Endothelial cell of hepatic sinusoid (primary cell): ENCODE data around the gene CA5A.
"Not testable (repeated sequence)": the region's sequence is repeated elsewhere in the genome, so short reads cannot be mapped to it uniquely, and the experiment has no call there.

Experiments
- in situ Hi-C: cut with HindIII; loops from 2 replicates; pipeline ENCODE4 v1.10.0; 2017; ENCODE audit warnings: low sequenced_read_pairs

The CA5A gene

GRCh38 chr16:87897521-87898505 is 38.5 kb downstream of the CA5A start:
- in situ Hi-C loops, result no loop called here

DNA sequence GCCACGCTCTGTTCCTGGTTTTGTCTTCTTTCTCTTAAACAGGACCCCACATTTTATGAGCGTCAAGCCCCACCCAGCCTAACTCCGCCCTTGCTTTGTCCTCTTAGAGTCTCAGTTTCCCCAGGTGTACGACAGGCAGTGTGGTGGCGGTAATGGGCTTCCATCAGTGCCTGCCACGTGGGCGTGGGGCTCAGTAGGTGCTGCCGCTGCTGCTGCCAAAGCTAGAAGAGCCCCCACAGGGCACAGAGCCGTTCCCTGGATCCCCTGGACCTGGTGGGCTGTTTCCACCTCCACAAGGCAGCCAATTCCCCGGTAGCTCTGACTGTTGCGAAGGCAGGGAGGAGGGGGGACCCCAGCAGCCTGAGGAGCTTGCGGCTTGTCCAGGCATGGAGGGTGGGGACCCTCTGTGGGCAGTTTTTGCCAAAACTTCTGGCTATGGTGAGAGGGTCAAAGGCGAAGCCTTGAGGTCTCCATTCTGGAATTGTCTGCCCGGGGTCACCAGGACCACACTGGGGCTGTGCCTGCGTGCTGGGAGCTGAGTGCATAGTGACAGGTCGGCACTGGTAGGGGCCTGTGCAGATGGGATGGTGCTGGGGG is 39.3 kb downstream of the CA5A start:
- in situ Hi-C loops, result not testable (repeated sequence)

DNA sequence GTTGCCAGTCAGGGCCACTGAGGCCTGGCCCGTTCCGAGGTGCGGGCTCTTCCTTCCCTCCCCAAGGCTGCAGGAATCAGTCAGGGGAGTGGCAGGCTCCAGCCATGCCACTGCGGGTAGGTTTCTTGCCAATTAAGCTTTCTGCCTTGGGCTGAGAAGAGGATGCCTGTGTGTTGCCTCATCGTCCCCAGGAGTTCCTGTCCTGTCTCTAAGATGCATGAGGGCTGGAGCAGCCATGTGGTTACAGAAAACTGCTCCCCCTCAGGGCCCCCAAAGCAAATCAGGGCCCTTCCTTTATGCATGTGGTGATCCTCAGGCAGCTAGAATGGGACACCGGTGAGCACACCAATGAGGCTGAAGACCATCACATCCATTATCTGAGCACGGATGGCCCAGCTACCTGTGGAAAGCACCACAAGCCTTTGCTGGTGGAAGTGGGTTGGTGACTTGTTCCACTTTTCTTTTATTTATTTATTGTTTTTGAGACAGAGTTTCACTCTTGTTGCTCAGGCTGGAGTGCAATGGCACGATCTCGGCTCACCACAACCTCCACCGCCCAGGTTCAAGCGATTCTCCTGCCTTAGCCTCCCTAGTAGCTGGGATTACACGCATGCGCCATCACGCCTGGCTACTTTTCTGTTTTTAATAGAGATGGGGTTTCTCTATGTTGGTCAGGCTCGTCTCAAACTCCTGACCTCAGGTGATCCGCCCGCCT is 40.0 kb downstream of the CA5A start:
- in situ Hi-C loops, result not testable (repeated sequence)

DNA sequence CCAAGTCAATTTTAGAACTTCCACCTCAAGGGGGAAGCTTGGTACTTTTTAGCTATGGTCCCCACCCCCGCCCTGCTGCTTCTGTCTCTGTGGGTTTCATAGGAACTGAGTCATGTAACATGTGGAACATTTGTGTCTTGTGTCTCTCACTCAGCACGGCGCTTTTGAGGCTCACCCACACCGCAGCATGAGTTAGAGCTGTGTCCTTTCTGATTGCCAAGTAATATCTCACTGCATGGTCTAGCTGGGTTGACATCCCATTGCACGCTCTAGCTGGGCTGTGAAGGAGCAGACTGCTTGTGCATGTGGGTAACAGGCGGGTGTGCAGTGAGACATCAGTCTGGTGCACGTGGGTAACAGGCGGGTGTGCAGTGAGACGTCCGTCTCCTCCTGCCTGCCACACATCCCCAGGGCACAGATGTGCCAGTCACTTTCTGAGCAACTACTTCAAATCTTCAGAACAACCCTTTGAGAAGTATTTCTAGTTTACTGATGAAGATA is 40.6 kb downstream of the CA5A start:
- in situ Hi-C loops, result no loop called here

DNA sequence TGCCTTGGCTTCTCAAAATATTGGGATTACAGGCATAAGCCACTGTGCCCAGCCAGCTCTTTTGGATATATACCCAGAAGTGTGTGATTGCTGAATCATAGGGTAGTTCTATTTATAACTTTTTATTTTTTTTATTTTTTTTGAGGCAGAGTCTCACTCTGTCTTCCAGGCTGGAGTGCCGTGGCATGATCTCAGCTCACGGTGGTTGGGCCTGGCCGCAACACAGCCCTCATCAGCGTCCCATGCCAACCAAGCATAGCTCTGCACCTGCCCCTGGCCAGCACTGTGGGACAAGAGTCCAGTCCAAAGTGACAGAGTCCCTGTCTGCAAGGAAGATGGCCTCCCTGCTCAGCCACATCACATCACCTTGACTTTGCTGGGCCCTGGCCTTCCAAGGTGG is 42.3 kb downstream of the CA5A start:
- in situ Hi-C loops, result not testable (repeated sequence)

- in situ Hi-C loops, result no loop called here
Observed at GRCh38 chr16:87891764-87892163, 44.6 kb downstream of the CA5A start.

DNA sequence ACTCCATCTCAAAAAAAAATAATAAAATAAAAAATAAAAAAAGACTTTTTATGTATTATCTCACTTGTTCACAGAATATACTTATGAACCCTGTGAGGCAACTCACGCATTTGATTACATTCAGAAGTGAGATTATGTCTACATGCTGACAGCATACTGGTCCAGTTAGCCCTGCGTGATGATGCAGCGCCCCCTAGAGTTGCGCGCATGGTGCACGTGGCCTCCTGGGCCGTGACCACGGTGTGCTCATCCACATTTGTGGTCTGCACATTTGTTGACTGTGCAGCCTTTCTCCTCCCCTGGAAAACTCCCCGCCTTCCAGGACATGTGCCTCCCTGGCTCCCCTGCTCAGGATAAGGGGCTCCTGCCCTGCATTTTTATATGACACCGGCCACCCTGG is 46.6 kb downstream of the CA5A start:
- in situ Hi-C loops, result not testable (repeated sequence)

GRCh38 chr16:87888346-87888745 is 48.0 kb downstream of the CA5A start:
- in situ Hi-C loops, result not testable (repeated sequence)

GRCh38 chr16:87887931-87888330 is 48.4 kb downstream of the CA5A start:
- in situ Hi-C loops, result not testable (repeated sequence)

- in situ Hi-C loops, result not testable (repeated sequence)
Observed at GRCh38 chr16:87885371-87885967, 50.9 kb downstream of the CA5A start.

- in situ Hi-C loops, result no loop called here
Observed at GRCh38 chr16:87882436-87883019, 53.8 kb downstream of the CA5A start.

DNA sequence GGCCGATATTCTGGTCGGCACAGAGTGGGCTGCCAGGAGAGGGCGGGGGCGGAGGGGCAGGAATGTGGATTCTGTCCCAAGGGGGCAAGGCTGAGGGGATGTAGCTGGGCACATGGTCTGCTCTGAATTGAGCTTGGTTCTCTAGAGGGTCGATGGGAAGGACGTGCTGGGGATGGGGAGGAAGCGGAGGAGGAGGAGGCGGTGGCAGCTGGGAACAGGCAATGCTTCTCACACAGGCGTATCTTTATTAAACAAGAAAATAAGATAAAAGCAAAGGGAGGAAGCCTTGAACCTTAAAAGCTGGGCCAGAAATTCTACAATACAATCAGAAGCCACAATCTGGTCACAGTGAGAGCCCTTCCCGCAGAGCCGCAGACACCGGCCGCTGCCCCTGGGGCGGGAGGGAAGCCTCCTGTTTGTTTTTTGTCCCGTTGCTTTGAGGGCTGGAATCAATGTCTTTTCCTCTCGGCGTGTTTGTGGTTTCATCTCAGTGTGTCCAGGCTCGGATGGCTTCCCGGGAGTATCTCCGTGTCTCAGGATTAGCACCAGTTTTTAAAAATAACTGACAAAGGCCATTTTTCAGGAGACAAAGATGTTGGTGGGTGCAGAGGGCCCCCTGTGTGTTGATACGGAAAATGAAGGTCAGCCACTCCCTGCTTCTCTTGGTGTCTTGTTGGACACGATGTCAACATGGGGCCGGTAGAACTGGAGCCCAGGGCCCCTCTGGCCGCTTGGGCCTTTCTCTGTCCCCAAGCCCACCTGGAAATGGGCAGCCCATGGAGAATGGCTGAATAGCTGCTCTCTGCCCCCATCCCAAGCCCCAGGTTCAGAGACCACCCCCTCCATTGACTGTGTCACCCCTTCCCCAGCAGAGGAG is 54.8 kb downstream of the CA5A start:
- in situ Hi-C loops, result no loop called here

DNA sequence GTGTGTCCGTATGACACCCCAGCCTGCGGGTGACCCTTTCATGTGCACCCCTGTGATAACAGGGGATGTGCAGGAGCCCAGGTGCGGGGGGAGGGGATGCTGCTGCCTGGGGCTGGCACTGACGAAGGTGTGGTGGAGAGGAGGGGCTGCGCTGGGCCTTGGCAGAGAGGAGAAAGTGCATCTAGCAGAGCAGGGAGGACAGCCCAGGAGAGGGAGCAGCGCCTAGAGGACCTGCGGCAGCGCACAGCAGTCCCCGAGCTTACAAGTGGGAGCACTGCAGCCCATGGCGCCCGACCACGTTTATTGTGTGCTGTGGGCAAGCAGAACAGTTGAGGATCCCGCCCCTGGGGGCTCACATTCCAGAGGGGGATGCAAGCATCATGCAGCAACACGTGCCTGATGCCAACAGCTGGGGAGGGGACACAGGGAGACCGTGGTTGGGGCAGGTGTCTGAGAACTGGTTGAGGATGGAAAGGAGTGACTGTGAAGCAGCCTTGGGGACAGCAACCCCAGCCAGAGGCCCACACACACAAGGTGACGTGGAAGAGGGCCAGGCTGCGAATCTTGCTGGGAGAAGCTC is 56.1 kb downstream of the CA5A start:
- in situ Hi-C loops, result no loop called here

GRCh38 chr16:87879411-87880013 is 56.8 kb downstream of the CA5A start:
- in situ Hi-C loops, result not testable (repeated sequence)

DNA sequence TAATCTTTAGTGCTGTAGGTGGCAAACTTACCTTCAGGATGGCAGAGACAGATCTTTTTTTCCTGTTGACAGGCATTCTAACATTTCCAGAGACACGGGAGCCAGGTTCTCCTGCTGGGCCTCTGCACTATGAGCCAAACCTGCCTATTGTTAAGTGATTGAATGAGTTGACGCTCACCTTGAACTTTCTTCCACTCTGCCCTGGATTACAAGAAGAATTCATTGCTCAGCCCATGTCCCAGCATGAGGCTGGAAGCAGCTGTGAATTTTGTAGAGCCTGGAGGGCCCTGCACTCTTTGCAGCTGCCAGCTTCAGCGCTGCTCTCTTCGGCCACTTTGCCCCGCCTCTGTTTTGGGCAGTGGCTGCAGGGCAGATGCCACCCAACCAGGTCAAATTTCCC is 57.6 kb downstream of the CA5A start:
- in situ Hi-C loops, result no loop called here

- in situ Hi-C loops, result no loop called here
Observed at GRCh38 chr16:87877942-87878507, 58.3 kb downstream of the CA5A start.

DNA sequence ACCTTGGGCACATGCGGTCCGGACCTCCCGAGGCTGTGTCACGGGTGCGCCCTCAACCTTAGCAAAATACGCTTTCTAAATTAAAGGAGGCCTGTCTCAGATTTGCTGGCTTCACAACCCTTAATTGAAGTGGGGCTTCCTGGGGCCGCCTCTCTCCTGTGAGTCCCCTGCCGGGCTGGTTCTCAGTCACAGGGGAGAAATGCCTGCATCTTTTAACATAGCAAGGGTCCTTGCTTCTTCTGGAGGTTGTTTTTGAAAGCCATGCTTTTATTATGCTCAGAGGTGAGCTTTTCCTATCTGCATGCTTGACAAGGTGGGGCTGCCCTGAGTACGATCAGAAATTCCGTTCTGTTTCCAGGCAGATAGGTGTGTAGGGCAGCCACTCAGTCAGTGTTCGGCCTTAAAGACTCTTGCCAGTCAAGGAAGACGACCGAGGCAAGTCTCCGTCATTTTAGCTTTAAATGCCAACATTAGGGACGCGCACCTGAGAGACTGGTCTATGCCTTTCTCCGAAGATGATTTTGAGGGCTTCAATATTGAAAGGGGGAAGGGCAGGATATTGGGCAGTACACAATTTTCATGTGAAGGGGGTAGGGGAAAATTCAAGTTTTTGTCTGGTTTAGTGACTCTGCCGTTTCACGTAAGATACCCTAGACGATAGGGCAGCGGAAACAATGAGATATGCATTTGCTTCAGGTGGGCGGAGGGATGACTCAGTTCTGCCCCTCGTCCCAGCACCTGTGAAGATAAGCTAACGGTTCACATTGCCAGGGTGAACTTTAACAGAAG is 61.5 kb downstream of the CA5A start:
- in situ Hi-C loops, result no loop called here
